Fibroblast of skin of left biceps (primary cell): Measurements from ENCODE around the gene CTNND2.

Experiments used
- DNase-seq, 2 experiments: peaks; one replicate each; pipeline ENCODE4 v3.0.0-alpha.2; 2013; ENCODE audit warnings: low read depth in 2 of 2

Gene CTNND2

GRCh38 chr5:10987925-10988504, 916.2 kb downstream of the CTNND2 start:
- DNase-seq, result no peak

GRCh38 chr5:10987276-10987924, 916.8 kb downstream of the CTNND2 start:
- no peak for DNase-seq

GRCh38 chr5:10985721-10986110, 918.5 kb downstream of the CTNND2 start:
- no peak for DNase-seq

DNA sequence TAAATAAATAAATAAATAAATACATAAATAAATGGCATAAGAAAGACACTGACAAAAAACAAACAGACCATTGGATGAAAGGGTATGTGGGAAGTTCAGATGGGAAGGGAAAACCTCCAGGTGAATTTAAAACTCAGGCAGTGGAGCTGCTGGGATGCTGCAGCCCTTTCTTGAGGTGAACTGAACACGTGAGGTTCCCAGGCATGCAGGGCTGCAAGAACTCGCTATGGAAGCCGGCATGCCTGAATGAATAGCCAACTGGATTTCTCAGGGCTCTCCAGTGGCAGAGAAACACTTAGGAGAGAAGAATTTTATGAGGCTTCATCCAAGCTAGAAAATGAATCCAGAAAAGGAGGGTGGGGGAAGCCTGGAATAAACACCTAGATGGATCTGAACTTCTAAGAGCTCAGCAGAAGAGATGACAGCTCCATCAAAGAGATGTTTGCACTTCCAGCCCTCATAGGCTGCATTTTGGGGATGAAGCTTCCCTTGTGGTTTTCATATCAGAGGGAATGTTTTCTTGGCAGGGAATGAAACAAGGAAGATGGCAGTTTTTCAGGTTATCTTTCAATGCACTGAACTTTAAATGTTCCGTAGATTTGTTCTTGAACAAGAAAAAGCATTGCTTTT, 919.0 kb downstream of the CTNND2 start:
- DNase-seq, result no peak

GRCh38 chr5:10984021-10984715, 920.1 kb downstream of the CTNND2 start:
- DNase-seq, result no peak

DNA sequence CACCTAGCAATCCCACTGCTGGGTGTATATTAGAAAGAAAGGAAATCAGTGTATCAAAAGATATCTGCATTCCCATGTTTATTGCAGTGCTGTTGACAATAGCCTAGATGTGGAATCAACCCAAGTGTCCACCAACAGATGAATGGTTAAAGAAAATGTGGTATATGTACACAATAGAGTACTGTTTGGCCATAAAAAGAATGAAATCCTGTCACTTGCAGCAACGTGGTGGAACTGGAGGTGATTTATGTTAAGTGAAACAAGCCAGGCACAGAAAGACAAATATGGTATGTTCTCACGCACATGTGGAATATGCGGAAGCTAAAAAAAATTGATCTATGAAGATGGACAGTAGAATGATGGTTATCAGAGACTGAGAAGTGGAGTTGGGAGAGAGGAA, 921.6 kb downstream of the CTNND2 start:
- DNase-seq, result no peak

- no peak for DNase-seq
Observed at GRCh38 chr5:10981932-10982331, 922.3 kb downstream of the CTNND2 start.

- DNase-seq, result no peak
Observed at GRCh38 chr5:10977011-10977410, 927.2 kb downstream of the CTNND2 start.

- DNase-seq, result no peak
Observed at GRCh38 chr5:10975945-10976344, 928.3 kb downstream of the CTNND2 start.

- DNase-seq, result no peak
Observed at GRCh38 chr5:10974850-10975249, 929.4 kb downstream of the CTNND2 start.

DNA sequence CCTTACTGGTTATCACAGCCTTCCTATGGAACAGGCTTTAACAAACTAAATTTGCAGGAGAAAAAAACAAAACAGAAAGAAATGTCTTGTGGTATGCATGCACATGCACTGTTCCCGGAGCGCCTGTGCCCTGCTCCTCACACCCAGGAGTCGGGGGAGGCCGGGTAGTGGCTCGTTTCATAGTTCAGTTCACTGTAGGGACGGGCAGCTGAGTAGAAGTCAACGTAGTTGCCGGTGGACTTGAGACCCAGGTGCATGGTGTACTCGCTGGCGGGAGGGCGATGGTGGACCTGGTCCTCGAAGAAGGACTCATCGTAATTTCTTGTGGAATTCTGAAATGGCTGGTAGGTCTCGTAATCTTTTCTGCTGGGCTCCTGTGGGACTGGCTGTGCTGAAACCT, 930.9 kb downstream of the CTNND2 start:
- DNase-seq, result no peak

GRCh38 chr5:10969684-10970180, 934.5 kb downstream of the CTNND2 start:
- no peak for DNase-seq

DNA sequence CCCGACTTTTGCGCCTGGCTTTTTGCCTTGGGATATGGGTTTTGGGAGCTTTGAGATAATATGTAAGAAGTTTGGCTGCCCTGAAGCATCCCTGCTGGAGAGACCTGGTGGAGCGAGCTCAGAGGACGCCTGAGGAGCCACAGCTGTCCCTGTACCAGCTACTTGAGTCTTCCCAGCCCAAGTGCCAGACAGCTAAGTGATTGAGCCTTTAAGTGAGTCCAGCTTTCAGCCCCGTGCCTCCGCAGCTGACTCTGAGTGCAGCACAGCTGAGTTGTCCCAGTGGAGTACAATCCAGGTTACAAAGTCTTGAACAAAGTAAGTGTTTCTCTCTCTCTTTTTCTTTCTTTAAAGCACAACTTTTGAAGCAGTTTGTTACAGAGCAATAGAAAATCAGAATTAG, 939.4 kb downstream of the CTNND2 start:
- no peak for DNase-seq

DNA sequence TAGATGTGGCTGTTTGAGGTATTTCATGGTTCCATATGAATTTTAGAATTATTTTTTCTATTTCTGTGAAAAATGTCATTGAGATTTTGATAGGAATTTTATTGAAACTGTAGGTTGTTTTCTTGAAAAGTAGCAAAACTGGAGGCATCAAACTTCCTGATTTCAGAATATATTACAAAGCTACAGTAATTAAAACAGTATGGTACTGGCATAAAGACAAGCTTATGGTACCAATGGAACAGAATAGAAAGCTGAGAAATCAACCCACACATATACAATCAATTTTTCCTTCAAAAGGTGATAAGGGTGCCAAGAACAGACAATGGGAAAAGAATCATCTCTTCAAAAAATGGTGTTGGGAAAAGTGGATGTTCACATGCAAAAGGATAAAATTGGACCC, 945.5 kb downstream of the CTNND2 start:
- no peak for DNase-seq

- no peak for DNase-seq
Observed at GRCh38 chr5:10949856-10950630, 954.2 kb downstream of the CTNND2 start.

DNA sequence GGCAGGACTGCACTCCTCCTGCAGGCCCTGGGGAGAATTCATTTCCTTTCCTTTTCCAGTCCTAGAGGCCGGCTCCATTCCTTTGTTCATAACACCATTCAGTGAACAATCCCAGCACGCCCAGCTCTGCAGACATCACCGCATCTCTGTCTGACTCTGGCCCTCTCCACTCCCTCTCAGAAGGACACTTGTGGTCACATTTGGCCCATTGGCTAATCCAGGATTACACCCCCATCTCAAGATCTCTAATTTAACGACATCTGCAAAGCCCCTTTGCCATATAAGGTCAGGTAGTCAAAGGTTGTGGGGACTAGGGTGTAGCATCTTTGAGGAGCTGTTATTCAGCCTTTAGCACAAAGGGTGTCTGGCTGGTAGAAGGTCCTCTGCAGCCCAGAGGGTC, 958.2 kb downstream of the CTNND2 start:
- no peak for DNase-seq

DNA sequence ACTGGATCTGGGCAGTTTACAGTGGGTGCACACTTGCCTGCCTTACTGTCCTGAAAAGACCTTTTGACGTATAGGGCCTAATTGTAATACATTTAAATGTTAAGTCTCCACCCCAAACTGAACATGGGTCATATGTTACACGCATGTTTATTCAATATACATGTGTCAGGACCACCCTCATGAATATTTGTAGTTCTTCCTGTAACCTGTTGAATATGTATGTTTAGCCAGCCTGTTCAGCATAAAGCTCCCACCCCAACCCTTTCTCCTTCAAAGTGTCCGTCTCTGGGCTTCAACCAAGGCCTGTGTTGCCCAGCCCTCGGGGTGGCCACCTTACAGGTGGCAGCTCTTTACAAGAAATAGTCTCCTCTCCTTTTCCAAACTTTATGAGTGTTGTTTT, 962.3 kb downstream of the CTNND2 start:
- DNase-seq, result no peak

DNA sequence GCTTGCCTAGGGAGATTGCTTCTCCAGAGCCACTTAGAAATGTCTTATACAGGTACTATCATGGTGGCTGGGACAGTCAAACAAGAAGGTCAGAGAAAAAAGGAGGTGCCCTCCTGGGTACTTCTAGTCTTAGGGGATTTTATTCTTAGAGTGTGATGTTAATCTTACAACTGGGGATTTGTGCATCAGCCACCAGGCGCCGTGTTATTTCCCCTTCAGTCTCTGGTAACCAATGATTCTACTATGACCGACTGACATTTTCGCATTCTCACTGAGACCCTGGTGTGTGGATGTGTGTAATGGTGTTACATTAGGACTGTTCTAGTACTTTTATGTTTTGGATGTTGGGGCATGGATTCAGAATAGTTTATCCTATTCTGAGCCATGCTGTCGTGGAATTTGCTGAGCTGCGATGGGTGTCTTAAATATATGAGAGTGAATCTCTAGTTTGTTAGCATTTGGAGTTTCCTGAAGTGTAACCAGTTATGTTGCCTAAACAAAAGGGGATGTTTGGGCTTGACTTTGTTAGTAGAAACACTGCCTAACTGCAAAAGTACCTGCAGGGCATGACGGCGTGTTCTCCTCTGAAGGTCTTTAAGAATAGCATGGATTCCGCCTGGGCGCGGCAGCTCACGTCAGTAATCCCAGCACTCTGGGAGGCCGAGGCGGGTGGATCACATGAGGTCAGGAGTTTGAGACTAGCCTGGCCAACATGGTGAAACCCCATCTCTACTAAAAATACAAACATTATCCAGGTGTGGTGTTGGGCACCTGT, 968.0 kb downstream of the CTNND2 start:
- DNase-seq, result no peak

GRCh38 chr5:10935536-10935935, 968.7 kb downstream of the CTNND2 start:
- DNase-seq, result no peak

GRCh38 chr5:10934783-10935355, 969.4 kb downstream of the CTNND2 start:
- no peak for DNase-seq

- no peak for DNase-seq
Observed at GRCh38 chr5:10933121-10933520, 971.1 kb downstream of the CTNND2 start.
